ENCODE data around the gene RNF167.
A peak's percentile ranks its signal among the peaks of the same experiment; 100 is the strongest.
"Not testable (repeated sequence)": the region's sequence is repeated elsewhere in the genome, so short reads cannot be mapped to it uniquely, and the experiment has no call there.

The RNF167 gene

DNA sequence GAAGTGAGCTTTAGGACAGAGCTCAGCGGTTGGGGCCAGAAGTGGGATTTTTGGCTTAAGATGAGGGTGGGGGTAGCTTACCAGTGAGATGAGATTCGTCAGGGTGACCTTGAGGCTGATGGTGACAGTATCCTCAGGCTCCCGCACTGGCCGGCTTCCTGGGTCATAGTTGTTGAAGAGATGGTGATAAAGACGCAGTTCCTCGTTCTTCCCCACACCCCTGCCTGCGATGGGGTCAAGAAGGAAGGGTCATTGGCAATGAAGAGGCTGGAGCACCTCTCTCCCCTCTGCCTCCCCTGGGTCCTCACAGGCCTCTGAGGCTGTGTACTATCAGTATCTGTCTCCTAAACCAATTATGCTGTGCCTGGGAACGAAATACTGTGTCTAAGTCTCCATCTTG lies 37.5 kb upstream of the RNF167 start:
- DNase-seq (ENCODE audit: low read depth, low spot score) = no peak

DNA sequence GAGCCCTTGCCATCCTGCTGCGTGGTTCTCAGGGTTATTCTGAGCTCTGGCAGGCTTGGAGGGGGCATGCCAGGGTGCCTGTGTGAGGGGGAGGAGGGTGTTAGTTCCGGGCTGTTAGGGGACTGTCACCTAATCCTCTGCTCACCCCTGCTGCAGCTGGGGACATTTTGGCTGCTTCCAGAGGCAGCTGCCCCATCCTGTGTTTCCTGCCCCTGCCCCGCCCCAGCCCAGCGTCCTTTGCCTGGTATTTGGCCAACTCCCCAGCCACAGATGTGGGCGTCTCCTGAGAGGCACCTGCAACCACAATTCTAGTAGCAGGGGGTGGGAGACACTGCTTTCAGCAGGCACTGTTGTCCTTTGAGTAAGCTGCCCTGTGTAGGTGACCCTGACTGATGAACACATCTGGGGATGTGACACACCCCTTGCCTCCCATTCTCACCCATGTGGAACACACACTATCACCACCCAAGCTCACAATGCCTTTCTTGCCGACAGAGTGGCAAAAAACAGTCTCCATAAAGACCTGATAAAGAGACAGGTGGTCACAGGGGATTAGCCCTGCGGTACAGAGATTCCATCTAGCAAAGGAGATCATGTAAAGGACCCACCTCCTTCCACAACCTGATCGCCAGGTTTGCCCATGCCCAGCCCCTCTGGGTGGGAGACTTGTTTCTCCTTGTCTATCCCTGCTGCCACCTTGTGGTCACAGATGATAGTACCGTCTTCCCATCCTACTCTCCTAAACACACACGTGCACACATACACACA lies 36.8 kb upstream of the RNF167 start, which contains the start of gene CHRNE:
Gene CHRNE, minus strand, starts transcription at position 48 of the 768 bp plus-strand sequence. Its CDS starts 35 bp downstream, at position 13.
- DNase-seq (ENCODE audit: low read depth, low spot score) = peak; percentile 74

DNA sequence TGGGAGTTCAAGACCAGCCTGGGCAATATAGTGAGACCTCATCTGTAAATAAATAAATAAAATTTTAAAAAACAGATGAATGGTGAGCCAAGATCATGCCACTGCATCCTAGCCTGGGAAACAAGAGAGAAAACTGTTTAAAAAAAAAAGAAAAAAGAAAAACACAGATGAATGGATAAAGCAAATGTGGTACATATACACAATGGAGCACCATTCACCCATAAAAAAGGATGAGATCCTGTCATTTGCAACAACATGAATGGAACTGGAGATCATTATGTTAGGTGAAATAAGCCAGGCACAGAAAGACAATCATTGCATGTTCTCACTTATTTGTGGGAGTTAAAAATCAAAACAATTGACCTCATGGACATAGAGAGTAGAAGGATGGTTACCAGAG lies 33.4 kb upstream of the RNF167 start:
- not testable (repeated sequence) for DNase-seq (ENCODE audit: low read depth, low spot score)

GRCh38 chr17:4908301-4908700 lies 31.8 kb upstream of the RNF167 start:
- DNase-seq (ENCODE audit: low read depth, low spot score) = no peak

GRCh38 chr17:4908711-4909496 lies 31.2 kb upstream of the RNF167 start:
- no peak for DNase-seq (ENCODE audit: low read depth, low spot score)

DNA sequence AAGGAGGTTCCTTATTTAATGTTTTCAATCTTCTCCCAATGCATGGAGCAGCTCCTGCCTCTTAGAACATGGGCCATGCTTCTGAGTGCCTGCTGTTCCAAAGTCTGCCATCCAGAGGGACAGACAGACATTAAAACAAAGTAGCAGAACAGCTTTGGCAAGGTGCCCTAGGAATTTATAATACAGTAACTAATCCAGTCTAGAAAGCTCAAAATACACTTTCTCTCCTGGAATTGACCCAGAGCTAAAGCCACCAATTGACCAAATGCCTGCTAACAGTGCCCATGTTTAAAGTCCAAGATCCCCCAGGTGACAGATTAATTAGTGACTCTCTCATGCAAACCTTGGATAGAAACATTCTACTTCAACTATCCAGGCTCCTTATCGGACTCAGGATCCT lies 26.1 kb upstream of the RNF167 start:
- DNase-seq (ENCODE audit: low read depth, low spot score) = no peak

DNA sequence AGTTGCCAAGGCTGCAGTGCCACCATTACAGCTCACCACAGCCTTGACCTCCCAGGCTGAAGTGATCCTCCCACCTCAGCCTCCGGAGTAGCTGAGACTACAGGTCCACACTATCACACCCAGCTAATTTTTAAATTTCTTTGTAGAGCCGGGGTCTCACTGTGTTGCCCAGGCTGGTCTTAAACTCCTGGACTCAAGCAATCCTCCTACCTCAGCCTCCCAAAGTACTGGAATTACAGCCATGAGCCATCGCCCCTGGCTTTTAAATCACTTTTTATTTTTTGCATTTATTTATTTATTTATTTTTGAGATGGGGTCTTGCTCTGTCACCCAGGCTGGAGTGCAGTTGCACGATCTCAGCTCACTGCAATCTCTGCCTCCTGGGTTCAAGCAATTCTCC lies 25.5 kb upstream of the RNF167 start:
- DNase-seq (ENCODE audit: low read depth, low spot score) = not testable (repeated sequence)

DNA sequence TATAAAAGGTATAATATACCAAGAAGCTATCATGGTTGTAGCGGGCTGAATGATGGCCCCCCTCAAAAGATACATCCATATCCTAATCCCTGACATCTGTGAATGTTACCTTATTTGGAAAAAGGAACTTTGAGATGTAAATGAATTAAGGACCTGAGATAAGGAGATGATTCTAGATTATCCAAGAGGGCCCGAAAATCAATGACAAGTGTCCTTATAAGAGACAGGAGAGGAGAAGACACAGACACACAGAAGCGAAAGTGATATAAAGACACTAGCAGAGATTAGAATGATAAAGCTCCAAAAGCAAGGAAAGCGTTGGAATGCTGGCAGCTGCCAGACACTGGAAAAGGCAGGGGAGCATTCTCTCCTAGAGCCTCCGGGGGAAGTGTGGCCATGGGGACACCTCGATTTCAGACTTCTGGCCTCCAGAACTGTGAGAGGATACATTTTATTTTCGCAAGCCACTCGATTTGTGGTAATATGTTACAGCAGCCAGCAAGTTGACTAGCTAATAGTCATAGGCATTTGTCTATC lies 20.5 kb upstream of the RNF167 start:
- DNase-seq (ENCODE audit: low read depth, low spot score) = no peak

- DNase-seq (ENCODE audit: low read depth, low spot score) = no peak
Measured at GRCh38 chr17:4920351-4921048, 19.6 kb upstream of the RNF167 start.

- no peak for DNase-seq (ENCODE audit: low read depth, low spot score)
Measured at GRCh38 chr17:4921320-4921719, 18.7 kb upstream of the RNF167 start.

DNA sequence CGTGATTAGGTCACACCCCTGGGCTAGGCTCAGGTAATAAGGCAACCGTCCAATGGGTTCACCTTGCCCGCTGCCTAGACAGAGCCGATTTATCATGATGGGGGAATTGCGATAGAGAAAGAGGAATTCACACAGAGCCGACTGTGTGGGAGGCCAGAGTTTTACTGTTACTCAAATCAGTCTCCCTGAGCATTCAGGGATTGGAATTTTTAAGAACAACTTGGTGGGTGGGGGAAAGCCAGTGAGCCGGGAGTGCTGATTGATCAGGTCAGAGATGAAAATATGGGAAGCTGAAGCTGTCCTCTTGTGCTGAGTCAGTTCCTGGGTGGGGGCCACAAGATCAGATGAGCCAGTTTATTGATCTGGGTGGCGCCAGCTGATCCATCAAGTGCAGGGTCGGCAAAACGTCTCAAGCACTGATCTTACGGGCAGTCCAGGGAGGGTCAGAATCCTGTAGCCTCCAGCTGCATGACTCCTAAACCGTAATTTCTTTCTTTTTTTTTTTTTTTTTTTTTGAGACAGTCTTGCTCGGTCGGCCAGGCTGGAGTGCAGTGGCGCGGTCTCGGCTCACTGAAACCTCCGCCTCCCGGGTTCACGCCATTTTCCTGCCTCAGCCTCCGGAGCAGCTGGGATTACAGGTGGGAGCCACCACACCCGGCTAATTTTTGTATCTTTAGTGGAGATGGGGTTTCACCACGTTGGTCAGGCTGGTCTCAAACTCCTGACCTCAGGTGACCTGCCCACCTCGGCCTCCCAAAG lies 13.3 kb upstream of the RNF167 start:
- DNase-seq (ENCODE audit: low read depth, low spot score) = not testable (repeated sequence)

DNA sequence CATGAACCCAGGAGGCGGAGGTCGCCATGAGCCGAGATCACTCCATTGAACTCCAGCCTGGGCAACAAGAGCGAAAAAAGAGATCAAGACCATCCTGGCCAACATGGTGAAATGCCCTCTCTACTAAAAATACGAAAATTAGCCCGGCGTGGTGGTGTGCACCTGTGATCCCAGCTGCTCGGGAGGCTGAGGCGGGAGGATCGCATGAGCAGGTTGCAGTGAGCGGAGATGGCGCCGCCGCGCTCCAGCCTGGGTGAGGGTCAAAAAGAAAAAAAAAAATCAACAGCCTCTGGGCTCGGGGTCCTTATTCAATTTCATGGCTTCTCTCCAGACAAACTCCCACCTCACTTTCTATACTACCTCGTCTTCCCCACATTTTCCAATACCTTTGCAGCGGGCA lies 11.2 kb upstream of the RNF167 start:
- DNase-seq (ENCODE audit: low read depth, low spot score) = no peak

GRCh38 chr17:4931963-4932362 lies 8.1 kb upstream of the RNF167 start, which contains the start of gene GP1BA:
GP1BA (plus strand) TSS chr17:4932277; CDS start chr17:4932605, 328 bp downstream.
- DNase-seq (ENCODE audit: low read depth, low spot score) = no peak

DNA sequence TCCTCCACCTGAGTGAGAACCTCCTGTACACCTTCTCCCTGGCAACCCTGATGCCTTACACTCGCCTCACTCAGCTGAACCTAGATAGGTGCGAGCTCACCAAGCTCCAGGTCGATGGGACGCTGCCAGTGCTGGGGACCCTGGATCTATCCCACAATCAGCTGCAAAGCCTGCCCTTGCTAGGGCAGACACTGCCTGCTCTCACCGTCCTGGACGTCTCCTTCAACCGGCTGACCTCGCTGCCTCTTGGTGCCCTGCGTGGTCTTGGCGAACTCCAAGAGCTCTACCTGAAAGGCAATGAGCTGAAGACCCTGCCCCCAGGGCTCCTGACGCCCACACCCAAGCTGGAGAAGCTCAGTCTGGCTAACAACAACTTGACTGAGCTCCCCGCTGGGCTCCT lies 7.3 kb upstream of the RNF167 start:
- no peak for DNase-seq (ENCODE audit: low read depth, low spot score)

DNA sequence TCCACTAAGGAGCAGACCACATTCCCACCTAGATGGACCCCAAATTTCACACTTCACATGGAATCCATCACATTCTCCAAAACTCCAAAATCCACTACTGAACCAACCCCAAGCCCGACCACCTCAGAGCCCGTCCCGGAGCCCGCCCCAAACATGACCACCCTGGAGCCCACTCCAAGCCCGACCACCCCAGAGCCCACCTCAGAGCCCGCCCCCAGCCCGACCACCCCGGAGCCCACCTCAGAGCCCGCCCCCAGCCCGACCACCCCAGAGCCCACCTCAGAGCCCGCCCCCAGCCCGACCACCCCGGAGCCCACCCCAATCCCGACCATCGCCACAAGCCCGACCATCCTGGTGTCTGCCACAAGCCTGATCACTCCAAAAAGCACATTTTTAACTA lies 6.4 kb upstream of the RNF167 start:
- DNase-seq (ENCODE audit: low read depth, low spot score) = no peak

GRCh38 chr17:4934173-4934979 lies 5.7 kb upstream of the RNF167 start:
- no peak for DNase-seq (ENCODE audit: low read depth, low spot score)

DNA sequence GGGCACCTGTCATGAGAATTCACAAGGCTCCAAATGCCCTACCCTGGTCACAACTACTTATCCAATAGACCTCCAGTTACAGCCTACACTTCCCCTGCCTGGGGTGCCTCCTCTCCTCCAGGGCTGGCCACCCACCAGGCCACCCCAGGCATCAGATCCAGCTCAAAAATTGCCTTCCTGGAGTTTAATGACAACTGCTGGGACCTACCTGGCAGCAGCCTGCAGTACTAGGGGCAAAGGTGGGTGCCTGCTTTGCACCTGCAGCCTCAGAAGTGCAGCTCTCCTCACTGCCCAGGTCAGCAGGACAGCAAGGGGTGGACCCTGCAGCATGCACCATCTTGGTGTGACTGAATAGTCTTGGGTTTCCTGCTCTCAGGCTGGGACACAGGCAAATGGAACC lies 4.4 kb upstream of the RNF167 start:
- DNase-seq (ENCODE audit: low read depth, low spot score) = no peak

DNA sequence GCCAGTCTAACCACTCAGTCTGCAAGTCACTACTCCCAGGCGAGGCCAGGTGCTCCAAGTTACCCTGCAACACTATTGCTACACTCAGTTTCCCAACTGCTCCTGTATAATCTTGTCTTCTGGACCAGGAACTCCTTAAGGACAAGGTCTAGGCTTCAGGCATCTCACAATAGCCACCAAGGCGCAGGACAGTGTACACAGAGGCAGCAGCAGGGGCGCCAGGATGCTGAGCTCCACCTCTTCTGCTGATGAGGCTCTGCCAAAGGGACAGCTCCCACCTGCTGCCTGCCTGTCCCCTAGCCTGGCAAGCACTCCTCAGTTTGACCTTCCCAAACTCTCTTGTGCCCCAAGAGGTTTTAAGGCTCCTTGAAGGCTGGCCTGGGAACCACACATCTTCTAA lies 3.6 kb upstream of the RNF167 start:
- DNase-seq (ENCODE audit: low read depth, low spot score) = no peak

DNA sequence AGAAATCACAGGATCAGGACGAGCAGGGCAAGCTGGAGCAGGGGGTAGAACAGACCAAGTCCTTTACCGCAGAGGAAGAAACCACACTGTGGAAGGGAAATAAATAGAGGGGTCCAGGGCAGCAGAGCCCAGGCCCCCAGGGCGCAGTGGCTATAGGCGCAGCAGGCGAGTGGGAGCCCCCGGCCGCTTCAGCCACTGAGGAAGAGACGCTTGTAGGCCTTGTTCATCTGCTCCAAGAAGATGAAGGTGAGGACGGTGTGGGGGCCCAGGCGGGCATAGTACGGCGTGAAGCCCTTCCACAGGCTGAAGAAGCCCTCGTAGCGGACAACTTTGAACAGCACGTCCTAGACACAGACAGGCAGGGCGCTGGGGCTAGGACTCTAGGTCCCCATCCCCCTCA lies 2.5 kb upstream of the RNF167 start:
- DNase-seq (ENCODE audit: low read depth, low spot score) = no peak

DNA sequence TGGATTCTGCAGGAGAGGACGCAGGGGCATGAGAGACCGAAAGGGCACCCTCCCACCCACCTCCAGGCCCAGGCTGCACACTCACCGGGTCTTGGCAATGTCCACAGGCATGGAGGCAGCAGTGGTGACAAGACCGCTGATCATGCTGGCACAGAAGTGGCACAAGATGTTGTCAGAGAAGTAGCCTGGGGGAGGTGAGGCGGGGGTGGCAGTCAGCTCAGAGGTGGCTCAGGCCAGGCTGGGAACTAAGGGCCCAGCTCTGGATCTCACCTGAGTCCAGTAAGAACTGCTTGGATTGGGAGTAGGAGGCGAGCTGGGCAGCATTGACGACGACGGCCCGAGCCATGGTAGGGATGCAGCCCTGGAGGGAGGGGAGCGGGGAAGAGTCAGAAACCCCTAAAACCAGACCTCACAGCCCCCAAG lies 2.0 kb upstream of the RNF167 start:
- DNase-seq (ENCODE audit: low read depth, low spot score) = no peak
